Left ventricle myocardium superior (tissue), 1 donor: ENCODE measurements around the gene DOCK3. TPM values are rescaled to one million over a fixed set of nuclear protein-coding genes. Genes with fewer than 3 reads are reported as not detected.
A peak's percentile ranks its signal among the peaks of the same experiment; 100 is the strongest.
"Not testable (repeated sequence)": the region's sequence is repeated elsewhere in the genome, so short reads cannot be mapped to it uniquely, and the experiment has no call there.

Experiments
- ATAC-seq: fragments of 200-7000 bp; cut with Tn5 transposase; one replicate; pipeline ENCODE4 v1.9.1; 2020; ENCODE audit warnings: mild to moderate bottlenecking, moderate library complexity
- DNase-seq: peaks from one replicate; pipeline ENCODE4 v3.0.0-alpha.2; 2020
- intact Hi-C: fragments of 100-400 bp; cut with micrococcal nuclease; formaldehyde crosslinking; loops from one replicate; pipeline ENCODE4 v1.11.0; 2022
- total RNA-seq: library from RNA; stranded (reverse); fragmentation: NEBNext Ultra II Directional; extraction: Animal tissue kit (Norgen Biotek cat#: 25700); gene quantifications from one replicate; pipeline ENCODE4 v1.2.1, GENCODE V29; 2021
- donor health status: DM: no; HTN: yes; CAD: no; lungs with severe emphysema.

Gene DOCK3
- total RNA-seq, 1 donor from 2014 or later: 3.8 TPM

DNA sequence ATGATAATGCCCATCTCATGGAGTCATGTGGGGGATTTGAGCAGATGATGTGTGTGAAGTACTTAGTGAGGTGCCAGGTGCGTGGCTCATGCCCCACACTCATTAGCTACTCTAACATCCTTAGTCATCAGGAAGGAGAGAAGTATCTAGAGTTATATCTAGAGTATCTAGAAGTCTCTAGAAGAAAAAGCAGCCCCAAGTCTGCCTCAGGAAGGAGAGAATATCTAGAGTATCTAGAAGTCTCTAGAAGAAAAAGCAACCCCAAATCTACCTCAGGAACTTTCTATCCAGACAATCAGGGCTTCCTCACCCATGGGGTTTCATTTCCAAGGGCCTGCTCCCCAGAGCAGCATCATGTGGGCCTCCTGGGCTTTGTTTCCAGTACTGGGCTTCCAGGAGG lies 24.7 kb upstream of the DOCK3 start:
- ATAC-seq (no peak), DNase-seq (no peak)
- intact Hi-C loops: no loop called here

DNA sequence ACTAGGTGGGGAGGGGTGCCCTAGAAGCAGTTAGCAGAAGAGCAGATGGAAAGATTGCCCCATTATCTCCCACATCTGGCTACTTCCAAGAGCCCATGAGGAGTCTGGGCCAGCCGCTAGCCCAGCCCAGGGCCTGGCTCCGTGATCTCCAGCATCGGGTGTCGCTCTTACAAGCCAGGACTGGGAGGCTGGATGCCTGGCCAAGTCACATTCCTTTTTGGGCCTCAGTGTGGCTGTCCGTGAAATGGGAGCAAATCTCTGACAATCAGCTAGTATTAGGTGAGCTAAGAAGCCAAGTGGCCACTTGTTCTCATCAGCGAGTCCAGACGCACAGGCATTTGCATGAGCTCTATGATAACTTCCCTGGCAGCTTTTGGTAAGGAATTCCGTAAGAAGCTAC lies 23.3 kb upstream of the DOCK3 start:
- no peak for ATAC-seq
- intact Hi-C loops: no loop called here
- no peak for DNase-seq

DNA sequence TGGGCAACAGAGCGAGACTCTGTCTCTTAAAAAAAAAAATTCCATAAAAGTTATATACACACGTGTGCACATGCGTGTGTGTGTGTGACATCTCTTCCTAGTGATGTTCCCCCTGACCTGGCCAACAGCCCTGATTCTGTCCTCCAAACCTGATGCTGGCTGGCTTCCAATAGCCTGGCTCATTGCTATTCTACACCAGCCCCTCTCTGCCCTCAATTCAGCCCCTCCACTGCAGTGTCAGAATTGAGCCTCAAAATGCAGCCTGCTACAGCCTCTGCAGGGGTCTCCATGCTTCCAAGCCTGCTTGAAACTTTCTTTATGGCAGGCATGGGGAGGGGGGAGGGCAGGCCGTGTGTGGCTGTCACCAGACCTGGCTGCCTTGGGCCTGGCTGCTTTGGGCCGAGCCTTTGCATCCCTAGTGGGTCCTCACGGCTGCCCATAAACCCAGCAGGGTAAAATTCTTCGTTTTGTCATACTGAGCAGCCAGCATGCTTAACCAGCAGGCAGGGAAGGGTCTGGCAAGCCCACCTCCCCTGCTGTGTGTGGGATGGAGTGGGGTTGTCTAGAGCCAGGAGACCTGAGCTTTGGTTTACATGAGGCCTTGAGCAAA lies 22.7 kb upstream of the DOCK3 start:
- DNase-seq (no peak), ATAC-seq (no peak)
- intact Hi-C loops: no loop called here

DNA sequence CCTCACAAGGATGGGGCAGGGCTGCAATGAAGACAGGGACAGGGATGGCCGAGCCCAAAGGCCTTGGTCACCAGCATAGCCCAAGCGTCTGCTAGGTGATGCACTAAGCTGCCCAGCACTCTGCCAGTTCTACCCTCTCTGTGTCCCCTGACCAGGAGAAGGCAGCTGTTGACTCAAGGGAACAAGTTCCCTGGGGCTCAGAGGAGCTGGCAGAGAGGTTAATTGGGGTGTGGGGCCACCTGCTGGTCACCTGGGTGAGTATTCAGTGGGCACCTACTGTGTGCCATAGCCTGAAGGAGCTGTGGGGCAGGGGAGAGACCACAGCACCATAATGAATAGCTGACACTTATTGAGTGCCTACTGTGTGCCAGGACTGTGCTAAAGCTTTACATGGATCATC lies 22.0 kb upstream of the DOCK3 start:
- ATAC-seq: peak; percentile 34
- intact Hi-C loops: no loop called here
- DNase-seq: peak; percentile 57

DNA sequence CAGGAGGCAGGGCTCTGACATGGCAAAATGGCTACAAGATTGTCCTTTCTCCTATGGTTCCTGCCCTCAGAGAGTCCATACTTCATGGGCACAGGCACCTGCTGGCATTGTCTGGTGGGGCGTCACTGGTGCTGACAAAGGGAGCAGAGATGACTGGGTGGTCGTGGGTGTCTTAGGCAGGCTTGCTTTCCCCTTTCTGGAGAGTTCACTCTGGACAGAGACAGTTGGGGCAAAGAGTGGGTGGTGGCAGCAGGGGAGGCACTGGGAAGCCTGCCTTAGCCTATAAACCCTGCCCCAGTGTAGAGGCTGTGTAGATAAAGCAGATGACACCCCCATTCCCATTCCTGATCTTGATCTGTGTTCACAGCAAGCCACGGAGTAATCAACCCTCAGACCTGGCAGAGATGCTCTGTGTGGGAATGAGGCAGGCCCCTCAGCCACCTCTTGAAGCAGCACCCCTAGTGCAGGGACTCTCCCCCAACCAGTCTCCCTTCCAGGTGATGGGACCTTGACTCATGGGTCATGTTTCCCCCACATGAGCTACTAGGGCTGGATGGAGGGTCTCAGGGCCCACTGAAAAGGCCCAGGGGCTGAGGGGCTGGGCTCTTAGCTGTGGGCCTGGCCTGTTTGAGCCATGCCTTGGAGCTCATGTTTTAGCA lies 20.7 kb upstream of the DOCK3 start:
- intact Hi-C loops: no loop called here
- ATAC-seq: no peak
- no peak for DNase-seq

DNA sequence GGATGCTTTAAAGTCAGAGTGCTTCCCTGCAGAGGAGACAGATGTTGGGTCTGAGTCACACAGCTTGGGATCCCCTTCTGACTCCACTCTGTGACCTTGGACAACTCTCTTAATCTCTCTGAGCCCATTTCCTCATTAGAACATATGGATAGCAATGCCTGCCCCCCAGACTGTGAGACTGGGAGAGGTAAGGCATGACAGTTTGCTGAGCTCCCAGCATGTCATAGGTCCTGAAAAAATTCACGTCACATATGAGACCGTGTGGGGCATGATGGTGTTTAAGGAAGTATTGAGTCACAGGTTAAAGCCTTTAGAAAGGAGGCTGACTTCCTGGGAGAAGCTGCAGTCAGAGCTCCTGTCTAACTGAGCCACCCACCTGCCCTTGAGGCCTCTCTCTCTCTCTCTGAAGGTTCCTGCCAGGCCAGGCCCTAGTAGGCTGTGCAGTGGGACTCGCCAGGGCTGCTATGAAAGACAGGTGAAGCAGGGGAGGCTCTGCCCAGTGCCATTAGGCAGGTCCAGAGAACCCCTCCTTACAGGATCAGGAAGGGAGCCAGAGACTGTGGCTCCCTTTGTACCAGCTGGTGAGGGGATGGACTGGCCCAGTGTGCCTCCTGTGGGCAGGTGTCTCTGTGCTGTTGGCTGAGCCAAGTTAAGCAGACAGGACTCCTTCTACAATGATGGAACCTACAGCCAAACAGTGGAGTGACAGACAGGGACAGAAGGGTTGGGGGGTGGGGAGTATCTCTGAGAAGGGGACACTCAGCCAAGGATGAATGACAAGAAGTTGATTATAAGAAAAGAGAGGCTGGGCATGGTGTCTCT lies 19.5 kb upstream of the DOCK3 start:
- DNase-seq: no peak
- intact Hi-C loops: no loop called here
- ATAC-seq: no peak

DNA sequence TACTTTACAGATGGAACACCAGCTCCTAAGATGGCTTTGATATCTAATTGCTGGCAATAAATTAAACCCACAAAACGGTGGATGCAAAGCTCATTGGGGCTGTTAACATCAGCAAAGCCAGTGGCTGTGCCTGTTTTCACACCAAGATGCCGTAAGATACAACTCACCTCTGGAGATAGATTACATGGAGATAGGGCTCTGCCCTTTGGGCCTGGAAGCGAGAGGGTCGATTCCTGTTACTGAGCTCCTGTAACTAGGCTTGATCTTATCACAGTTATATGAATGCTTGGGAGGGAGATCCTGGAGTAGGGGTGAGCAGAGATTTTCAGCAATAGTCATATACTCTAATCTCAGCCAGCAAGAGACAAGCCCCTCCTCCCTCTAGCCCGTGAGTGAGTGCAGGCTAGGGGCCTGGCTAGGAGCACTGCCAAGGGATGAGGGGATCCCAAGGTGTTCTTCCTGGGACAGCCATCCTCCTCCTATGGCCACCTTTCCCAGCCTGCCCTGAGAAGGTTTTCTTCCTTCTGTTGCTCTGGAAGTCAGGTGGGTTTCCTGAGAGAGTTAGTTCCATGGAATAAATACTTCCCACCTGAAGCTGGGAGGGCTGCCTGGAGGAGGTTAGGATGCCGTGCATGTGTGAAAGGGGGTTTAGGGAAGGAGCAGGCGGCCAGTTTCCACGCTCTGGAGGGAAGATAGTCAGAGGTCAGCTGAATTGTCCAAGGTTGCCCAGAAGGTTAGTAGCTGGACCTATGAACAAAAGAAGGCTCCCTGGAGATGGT lies 18.1 kb upstream of the DOCK3 start:
- DNase-seq (no peak), ATAC-seq (no peak)
- intact Hi-C loops: no loop called here

DNA sequence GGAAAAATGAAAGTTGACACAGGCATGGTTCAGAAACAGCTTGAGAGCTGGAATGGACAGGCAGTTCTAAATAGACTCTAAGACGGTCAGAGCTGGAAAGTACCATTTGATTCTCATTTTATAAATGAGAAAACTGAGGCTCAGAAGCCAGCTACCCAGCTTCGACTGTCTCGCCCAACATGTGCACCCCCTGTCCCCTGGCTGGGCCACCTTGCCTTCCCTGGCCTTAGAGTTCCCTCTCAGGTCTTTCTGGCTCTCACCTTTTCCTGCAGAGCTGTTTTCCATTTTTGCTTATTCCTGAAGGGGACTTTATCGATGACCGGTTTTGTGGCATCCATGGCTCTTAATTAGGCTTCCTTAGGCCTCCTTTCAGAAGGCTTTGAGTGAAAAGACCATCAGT lies 17.3 kb upstream of the DOCK3 start:
- DNase-seq (no peak), ATAC-seq (no peak)
- intact Hi-C loops: no loop called here

DNA sequence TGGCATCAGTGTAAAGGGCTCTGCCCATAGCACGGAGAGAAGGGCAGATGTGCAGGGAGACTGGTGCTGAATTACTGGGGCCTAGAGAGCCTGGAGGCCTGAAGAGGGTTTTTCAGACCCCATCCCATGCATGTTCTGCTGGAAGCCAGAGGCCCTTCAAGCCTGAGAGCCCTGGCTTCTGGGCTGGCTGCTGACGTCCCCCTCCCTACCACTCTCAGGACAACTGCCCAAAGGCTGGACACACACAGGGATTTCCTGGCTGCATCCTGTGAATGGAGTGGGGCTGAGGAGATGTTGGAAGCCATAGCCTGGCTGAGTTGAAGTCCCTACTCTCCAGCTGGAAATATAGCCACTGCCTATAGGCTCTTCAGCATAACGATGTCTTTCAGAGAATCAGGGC lies 16.9 kb upstream of the DOCK3 start:
- DNase-seq: no peak
- intact Hi-C loops: no loop called here
- ATAC-seq: no peak

DNA sequence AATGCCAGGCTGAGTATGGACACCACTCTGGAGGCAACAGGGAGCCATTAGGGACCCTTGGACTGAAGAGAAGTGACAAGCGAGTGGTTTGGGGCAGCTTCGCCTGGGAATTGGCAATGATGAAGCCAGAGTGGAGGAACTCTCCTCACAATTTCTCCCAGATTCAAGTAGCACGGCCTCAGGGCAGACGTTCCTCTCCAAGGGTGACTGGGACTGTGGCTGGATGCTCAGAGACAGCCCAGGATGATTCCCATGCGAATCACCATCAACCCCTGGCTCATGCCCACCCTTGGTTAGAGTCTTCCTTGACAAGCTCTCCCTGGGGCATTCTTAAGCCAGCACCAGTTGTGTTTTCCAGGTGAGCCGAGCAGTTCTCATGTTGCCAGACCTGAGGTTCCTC lies 16.3 kb upstream of the DOCK3 start:
- no peak for ATAC-seq
- intact Hi-C loops: no loop called here
- no peak for DNase-seq

DNA sequence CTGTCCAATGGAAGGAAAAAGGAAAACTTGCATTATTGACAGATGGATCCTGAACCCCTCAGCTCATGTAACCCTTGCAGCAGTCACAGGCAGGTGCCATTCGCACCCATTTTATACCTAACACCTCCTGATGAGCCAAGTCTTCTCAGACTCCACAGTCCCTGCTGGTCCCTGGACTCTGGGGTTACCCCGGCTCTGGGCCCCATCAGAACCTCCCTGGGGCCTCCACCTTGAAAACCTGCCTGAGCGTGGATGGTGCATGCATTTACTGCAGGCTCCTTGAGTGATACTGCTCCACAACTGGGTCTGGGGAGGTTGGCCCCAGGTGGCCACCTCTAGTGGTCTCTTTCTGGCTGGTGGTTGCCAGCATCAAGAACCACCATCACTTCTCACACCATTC lies 15.9 kb upstream of the DOCK3 start:
- ATAC-seq: no peak
- intact Hi-C loops: no loop called here
- DNase-seq: no peak

DNA sequence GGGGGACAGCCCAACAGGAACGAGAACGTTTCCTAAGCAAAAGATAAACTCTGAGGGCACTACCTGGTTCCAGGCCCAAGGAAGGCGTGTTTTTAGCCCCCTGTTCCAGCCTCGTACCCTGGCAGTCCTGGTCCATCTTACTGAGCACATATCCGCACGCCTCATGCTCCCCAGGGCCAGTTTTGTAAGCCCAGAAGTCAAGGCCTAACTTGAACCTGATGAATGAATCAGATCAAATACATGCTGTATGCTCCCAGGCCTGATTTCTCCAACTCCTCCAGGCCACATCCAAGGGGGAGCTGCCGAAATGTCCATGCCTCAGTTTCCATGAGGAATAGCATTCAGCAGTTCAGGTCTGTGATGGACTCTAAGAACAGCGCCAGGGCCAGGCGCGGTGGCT lies 14.3 kb upstream of the DOCK3 start:
- DNase-seq (no peak), ATAC-seq (no peak)
- intact Hi-C loops: no loop called here

DNA sequence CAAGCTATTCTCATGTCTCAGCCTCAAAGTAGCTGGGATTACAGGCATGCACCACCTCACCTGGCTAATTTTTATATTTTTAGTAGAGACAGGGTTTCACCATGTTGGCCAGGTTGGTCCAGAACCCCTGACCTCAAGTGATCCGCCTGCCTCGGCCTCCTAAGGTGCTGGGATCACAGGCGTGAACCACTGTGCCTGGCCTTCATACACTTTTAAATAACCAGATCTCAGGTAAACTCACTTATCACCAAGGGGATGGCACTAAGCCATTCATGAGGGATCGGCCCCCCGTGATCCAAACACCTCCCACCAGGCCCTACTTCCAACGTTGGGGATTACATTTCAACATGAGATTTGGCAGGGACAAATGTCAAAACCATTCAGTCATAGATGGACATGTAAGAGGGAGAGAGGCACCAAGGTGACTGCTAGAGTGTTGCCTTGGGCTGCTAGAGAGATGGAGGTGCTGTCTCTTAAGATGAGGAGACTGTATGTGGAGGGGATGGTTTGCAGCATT lies 13.3 kb upstream of the DOCK3 start:
- intact Hi-C loops: no loop called here
- no peak for DNase-seq
- ATAC-seq: no peak

DNA sequence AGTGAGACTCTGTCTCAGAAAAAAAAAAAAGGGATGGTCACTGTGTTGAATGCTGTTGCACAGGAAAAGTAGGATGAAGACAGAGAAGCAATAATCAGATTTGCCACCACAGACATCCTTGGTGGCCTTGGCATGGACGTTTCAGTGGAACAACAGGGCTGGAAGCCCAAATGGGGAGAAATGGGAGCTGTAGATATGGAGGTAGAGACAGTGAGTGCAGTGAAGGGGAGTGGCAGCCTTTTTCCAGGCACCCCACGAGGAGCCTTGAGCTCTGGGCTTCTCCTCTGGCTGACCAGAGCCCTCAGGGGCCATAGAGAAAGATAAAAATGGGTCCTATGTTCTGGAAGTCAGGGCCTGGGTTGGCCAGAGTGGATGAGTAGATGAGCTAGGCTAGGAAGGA lies 12.3 kb upstream of the DOCK3 start:
- intact Hi-C loops: no loop called here
- ATAC-seq: no peak
- no peak for DNase-seq

DNA sequence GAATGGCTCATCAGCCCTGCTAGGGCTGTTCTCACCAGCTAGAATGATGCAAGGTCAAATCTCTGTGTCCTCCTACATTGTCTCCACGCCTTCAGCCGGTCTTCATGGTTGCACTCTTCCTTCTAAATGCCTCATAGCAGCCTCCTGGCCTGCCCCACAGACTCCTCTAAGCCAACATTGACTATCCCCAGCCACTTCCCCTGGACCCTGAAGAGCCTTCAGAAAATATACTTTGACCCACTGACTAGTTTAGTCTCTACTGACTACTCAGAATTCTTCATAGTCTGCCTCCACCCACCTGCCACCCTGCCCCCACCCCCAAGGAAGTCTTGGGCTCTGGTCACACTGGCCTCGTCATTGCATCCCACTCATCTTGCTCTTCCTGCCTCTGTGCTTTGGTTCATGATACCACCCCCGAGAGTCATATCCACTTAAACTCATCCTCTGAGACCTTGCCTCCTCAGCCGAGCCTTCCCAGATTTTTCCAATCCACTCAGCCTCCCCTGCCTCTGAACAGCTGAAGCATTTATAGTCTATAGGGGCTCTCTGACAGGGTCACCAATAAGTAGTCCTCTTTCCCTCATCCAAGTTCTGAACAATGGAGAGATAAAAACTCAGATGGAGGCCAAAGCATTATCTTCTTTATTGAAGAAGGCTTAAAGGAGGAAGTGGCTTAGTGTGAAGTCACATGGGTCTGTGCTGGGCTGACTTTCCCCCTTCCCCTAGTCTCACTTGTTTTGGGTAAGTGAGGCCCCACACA lies 9.5 kb upstream of the DOCK3 start:
- ATAC-seq (no peak), DNase-seq (no peak)
- intact Hi-C loops: no loop called here

DNA sequence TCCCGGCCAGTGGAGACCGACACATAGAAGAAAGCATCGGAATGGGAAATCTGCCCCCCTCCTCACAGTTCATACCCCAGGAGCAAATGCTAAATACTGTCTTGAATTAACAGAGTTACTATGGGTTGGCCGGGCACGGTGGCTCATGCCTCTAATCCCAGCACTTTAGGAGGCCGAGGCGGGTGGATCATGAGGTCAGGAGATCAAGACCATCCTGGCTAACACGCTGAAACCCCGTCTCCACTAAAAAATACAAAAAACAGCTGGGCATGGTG lies 8.9 kb upstream of the DOCK3 start:
- intact Hi-C loops, ATAC-seq, DNase-seq: not testable (repeated sequence)

DNA sequence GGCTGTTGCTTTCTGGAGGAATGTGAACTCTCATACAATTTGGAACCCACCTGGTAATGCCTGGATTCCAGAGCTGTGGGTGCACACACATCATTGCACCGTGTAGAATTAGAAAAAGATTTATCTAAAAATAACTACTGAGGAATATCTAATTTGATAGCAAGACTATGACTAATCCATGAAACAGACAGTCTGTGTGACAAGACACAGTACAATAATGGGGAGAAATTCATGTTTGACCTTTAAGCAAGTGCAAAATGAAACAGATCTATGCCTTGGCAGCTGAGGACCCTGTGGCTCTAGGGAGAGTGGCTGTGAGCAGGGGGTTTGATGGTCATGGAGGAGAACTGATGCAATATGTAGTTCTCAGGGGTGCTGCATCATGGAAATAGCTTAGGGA lies 7.9 kb upstream of the DOCK3 start:
- no peak for DNase-seq
- ATAC-seq: no peak
- intact Hi-C loops: no loop called here

DNA sequence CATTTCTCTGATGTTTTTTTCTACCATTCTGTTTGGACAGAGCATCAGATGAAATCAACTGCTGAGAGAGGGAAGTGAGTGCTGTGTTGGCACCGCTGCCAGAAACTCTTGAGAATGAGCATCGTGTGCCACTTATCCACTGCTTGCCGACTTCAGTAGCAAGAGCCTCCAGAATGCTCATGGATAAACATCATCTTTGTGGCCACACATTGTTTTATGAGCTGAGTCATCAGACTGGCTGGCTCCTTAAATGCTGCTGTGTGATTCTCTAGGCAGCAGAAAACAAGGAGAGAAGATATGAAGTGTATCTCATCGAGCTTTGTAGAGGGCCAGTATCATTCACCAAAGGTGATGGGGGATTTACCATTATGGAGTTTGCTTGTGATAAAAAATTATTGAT lies 3.4 kb upstream of the DOCK3 start:
- DNase-seq (peak; percentile 46), ATAC-seq (peak; percentile 23)
- intact Hi-C loops: no loop called here

DNA sequence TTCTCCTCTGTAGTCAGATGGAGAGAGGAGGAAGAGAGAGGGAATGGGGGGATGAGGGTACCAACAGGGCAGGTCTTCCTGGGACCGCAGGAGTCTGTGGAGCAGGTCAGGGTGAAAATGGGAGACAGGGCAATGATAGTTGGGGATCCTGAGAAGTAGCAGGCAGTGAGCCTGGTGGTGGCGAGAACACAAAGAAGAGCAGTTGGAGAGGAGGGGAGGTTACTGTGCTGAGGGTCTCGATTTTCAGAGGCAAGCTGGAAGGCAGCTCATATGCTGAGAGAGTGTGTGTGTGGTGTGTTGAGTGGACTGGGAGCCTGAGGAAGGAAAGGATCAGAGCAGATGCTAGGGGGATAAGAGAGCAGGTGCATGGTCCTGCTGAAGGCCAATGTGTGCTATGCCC lies 2.1 kb upstream of the DOCK3 start:
- DNase-seq: no peak
- intact Hi-C loops: no loop called here
- ATAC-seq: no peak
